Mesenchymal stem cell (in vitro differentiated cells and primary cell): ENCODE results near the gene CYS1.

Experiments used
- DNase-seq: peaks from one replicate; pipeline ENCODE4 v3.0.0-alpha.2; 2013
- H2AFZ ChIP-seq: one replicate; pipeline ENCODE4 v1.6.1; 2013; ENCODE audit warnings: low read depth, mild to moderate bottlenecking, control low read depth, inconsistent platforms, low read length, moderate library complexity
- H2AK5ac ChIP-seq: 2 replicates; pipeline ENCODE4 v1.6.1; 2013; ENCODE audit warnings: low read length, moderate library complexity, mild to moderate bottlenecking, inconsistent platforms; ENCODE audit not compliant: severe bottlenecking
- H2BK120ac ChIP-seq: one replicate; pipeline ENCODE4 v1.6.1; 2013; ENCODE audit warnings: low read depth, mild to moderate bottlenecking, inconsistent platforms, low read length, moderate library complexity
- H2BK12ac ChIP-seq, 2 experiments: one replicate each; pipeline ENCODE4 v1.6.1; 2013; ENCODE audit warnings: inconsistent platforms in 2 of 2, low read length in 2 of 2, mild to moderate bottlenecking in 2 of 2, moderate library complexity in 2 of 2, control low read depth in 1 of 2
- H2BK15ac ChIP-seq: one replicate; pipeline ENCODE4 v1.6.1; 2013; ENCODE audit warnings: mild to moderate bottlenecking, low read depth, inconsistent platforms; ENCODE audit not compliant: poor library complexity, severe bottlenecking
- H2BK5ac ChIP-seq: 2 replicates; pipeline ENCODE4 v1.6.1; 2013; ENCODE audit warnings: low read depth, mild to moderate bottlenecking, low read length, control low read depth, inconsistent platforms; ENCODE audit not compliant: poor library complexity, severe bottlenecking
- H3K14ac ChIP-seq, 2 experiments: one replicate each; pipeline ENCODE4 v1.6.1; 2013; ENCODE audit warnings: inconsistent platforms in 2 of 2, low read length in 2 of 2, control low read depth in 1 of 2, mild to moderate bottlenecking in 1 of 2, moderate library complexity in 1 of 2
- H3K18ac ChIP-seq, 2 experiments: one replicate each; pipeline ENCODE4 v1.6.1; 2013; ENCODE audit warnings: inconsistent platforms in 2 of 2, low read length in 2 of 2, control low read depth in 1 of 2, low read depth in 1 of 2, mild to moderate bottlenecking in 1 of 2
- H3K23ac ChIP-seq, 2 experiments: one replicate each; pipeline ENCODE4 v1.6.1; 2013; ENCODE audit warnings: inconsistent platforms in 2 of 2, low read length in 2 of 2, mild to moderate bottlenecking in 2 of 2, moderate library complexity in 2 of 2, control low read depth in 1 of 2
- H3K27ac ChIP-seq: 2 replicates; pipeline ENCODE4 v1.5.1; 2013; ENCODE audit warnings: mild to moderate bottlenecking, moderate library complexity, low read length, control low read depth, inconsistent platforms; ENCODE audit not compliant: poor library complexity, severe bottlenecking
- H3K27me3 ChIP-seq, 2 experiments: 2 replicates each; pipeline versions ENCODE4 v1.6.1 to v1.7.0; 2013; ENCODE audit warnings: low read length in 2 of 2, mild to moderate bottlenecking in 2 of 2, moderate library complexity in 2 of 2, control low read depth in 1 of 2, inconsistent platforms in 1 of 2; ENCODE audit not compliant: control insufficient read depth in 1 of 2, insufficient read depth in 1 of 2
- H3K36me3 ChIP-seq, 2 experiments: 2 replicates each; pipeline versions ENCODE4 v1.6.1 to v1.7.0; 2013; ENCODE audit warnings: low read length in 2 of 2, control low read depth in 1 of 2, inconsistent platforms in 1 of 2, low read depth in 1 of 2, mild to moderate bottlenecking in 1 of 2; ENCODE audit not compliant: insufficient read depth in 2 of 2, control insufficient read depth in 1 of 2
- H3K4ac ChIP-seq, 2 experiments: one replicate each; pipeline ENCODE4 v1.6.1; 2013; ENCODE audit warnings: inconsistent platforms in 2 of 2, low read length in 2 of 2, mild to moderate bottlenecking in 2 of 2, moderate library complexity in 2 of 2, control low read depth in 1 of 2, low read depth in 1 of 2
- H3K4me1 ChIP-seq: 2 replicates; pipeline ENCODE4 v1.6.1; 2013; ENCODE audit warnings: low read depth, low read length, control low read depth; ENCODE audit not compliant: control insufficient read depth, insufficient read depth
- H3K4me2 ChIP-seq: 2 replicates; pipeline ENCODE4 v1.6.1; 2013; ENCODE audit warnings: low read length, mild to moderate bottlenecking, inconsistent platforms; ENCODE audit not compliant: poor library complexity, severe bottlenecking
- H3K4me3 ChIP-seq, 2 experiments: 2 replicates each; pipeline versions ENCODE4 v1.5.1 to v1.7.0; 2013; ENCODE audit warnings: low read length in 2 of 2, mild to moderate bottlenecking in 2 of 2, control low read depth in 1 of 2, low read depth in 1 of 2; ENCODE audit not compliant: insufficient read depth in 1 of 2
- H3K79me1 ChIP-seq: replicated peaks from 2 replicates; pipeline ENCODE4 v1.6.1; 2013; ENCODE audit warnings: mild to moderate bottlenecking, control low read depth, low read length, inconsistent platforms; ENCODE audit not compliant: poor library complexity, severe bottlenecking
- H3K9ac ChIP-seq: 2 replicates; pipeline ENCODE4 v1.7.0; 2013; ENCODE audit warnings: mild to moderate bottlenecking, low read length, moderate library complexity
- H3K9me3 ChIP-seq: 2 replicates; pipeline ENCODE4 v1.7.0; 2013; ENCODE audit warnings: mild to moderate bottlenecking, low read length; ENCODE audit not compliant: control insufficient read depth
- H4K8ac ChIP-seq: one replicate; pipeline ENCODE4 v1.6.1; 2013; ENCODE audit warnings: inconsistent platforms, mild to moderate bottlenecking, low read length, moderate library complexity
- H4K91ac ChIP-seq: one replicate; pipeline ENCODE4 v1.6.1; 2013; ENCODE audit warnings: mild to moderate bottlenecking, low read length, inconsistent platforms
- WGBS: methylation state at CpG from one replicate; pipeline ENCODE4 v1.1.7; 2013; ENCODE audit warnings: mixed read lengths; 5-methylcytosine and 5-hydroxymethylcytosine counted together

The CYS1 gene

GRCh38 chr2:10009271-10009810 lies 70.9 kb downstream of the CYS1 start:
- no peak overlapping the region for H3K23ac ChIP-seq
- H2AK5ac ChIP-seq, result no peak overlapping the region
- no peak overlapping the region for H3K4me2 ChIP-seq
- no peak overlapping the region for H4K91ac ChIP-seq
- H3K4ac ChIP-seq, result no peak overlapping the region
- no peak overlapping the region for H4K8ac ChIP-seq
- no peak overlapping the region for H3K4me3 ChIP-seq
- H3K14ac ChIP-seq, result peak overlapping the region in 1 of 2 experiments; percentile 2
- H2BK120ac ChIP-seq, result no peak overlapping the region
- no peak overlapping the region for H3K27ac ChIP-seq
- no peak overlapping the region for H2BK12ac ChIP-seq
- H3K4me1 ChIP-seq, result peaks cover 22% of the 10 kb centered on the region
- DNase-seq, result no peak
- H2BK15ac ChIP-seq, result no peak overlapping the region
- no peaks in the 10 kb centered on the region for H3K79me1 ChIP-seq
- peaks cover 0 to 3% of the 10 kb centered on the region in 2 experiments for H3K36me3 ChIP-seq
- H3K18ac ChIP-seq, result no peak overlapping the region
- no peak overlapping the region for H2AFZ ChIP-seq
- 90% methylated on average over 19 of the region's 19 CpGs for WGBS
- H3K27me3 ChIP-seq, result no peaks in the 10 kb centered on the region
- no peak overlapping the region for H3K9ac ChIP-seq
- no peak overlapping the region for H2BK5ac ChIP-seq
- H3K9me3 ChIP-seq, result no peaks in the 10 kb centered on the region

GRCh38 chr2:10008809-10009176 lies 71.4 kb downstream of the CYS1 start:
- Histone ChIP-seq H3K4me3 (no peak overlapping the region), H2BK15ac (no peak overlapping the region), H2AK5ac (no peak overlapping the region), H4K91ac (no peak overlapping the region), H3K27ac (no peak overlapping the region), H3K36me3 (peaks cover 0 to 3% of the 10 kb centered on the region in 2 experiments), H3K4me2 (no peak overlapping the region), H2BK12ac (no peak overlapping the region), H2AFZ (no peak overlapping the region), H3K14ac (no peak overlapping the region), H3K79me1 (no peaks in the 10 kb centered on the region), H3K27me3 (no peaks in the 10 kb centered on the region), H3K23ac (no peak overlapping the region), H2BK5ac (no peak overlapping the region), H4K8ac (no peak overlapping the region), H3K9me3 (no peaks in the 10 kb centered on the region), H3K4me1 (peaks cover 22% of the 10 kb centered on the region), H3K18ac (no peak overlapping the region), H3K9ac (no peak overlapping the region), H3K4ac (no peak overlapping the region), H2BK120ac (no peak overlapping the region)
- no peak for DNase-seq
- WGBS, result 85% methylated on average over 9 of the region's 9 CpGs

- H3K18ac ChIP-seq, result no peak overlapping the region
- no peak overlapping the region for H4K91ac ChIP-seq
- H3K27me3 ChIP-seq, result no peaks in the 10 kb centered on the region
- H3K9ac ChIP-seq, result no peak overlapping the region
- H3K4me2 ChIP-seq, result no peak overlapping the region
- no peak overlapping the region for H2BK12ac ChIP-seq
- H3K14ac ChIP-seq, result no peak overlapping the region
- H3K4me1 ChIP-seq, result peaks cover 22% of the 10 kb centered on the region
- H2AK5ac ChIP-seq, result no peak overlapping the region
- no peaks in the 10 kb centered on the region for H3K79me1 ChIP-seq
- 76% methylated on average over 22 of the region's 22 CpGs for WGBS
- no peak overlapping the region for H2BK15ac ChIP-seq
- peaks cover 0 to 3% of the 10 kb centered on the region in 2 experiments for H3K36me3 ChIP-seq
- no peak overlapping the region for H3K23ac ChIP-seq
- H2BK5ac ChIP-seq, result no peak overlapping the region
- H2BK120ac ChIP-seq, result no peak overlapping the region
- no peak overlapping the region for H4K8ac ChIP-seq
- no peaks in the 10 kb centered on the region for H3K9me3 ChIP-seq
- no peak overlapping the region for H3K27ac ChIP-seq
- H2AFZ ChIP-seq, result no peak overlapping the region
- no peak overlapping the region for H3K4ac ChIP-seq
- H3K4me3 ChIP-seq, result no peak overlapping the region
- no peak for DNase-seq
Measured at GRCh38 chr2:10007921-10008808, 72.0 kb downstream of the CYS1 start.

- WGBS, result 80% methylated on average over 7 of the region's 9 CpGs
Measured at GRCh38 chr2:10007435-10007834, 72.8 kb downstream of the CYS1 start.

More at GRCh38 chr2:10007435-10007834, 72.8 kb downstream of the CYS1 start:
- Histone ChIP-seq H2BK120ac (no peak overlapping the region), H4K91ac (no peak overlapping the region), H3K23ac (no peak overlapping the region), H3K9ac (no peak overlapping the region), H3K36me3 (peaks cover 0 to 3% of the 10 kb centered on the region in 2 experiments), H2BK15ac (no peak overlapping the region), H2AFZ (no peak overlapping the region), H2AK5ac (no peak overlapping the region), H3K27me3 (no peaks in the 10 kb centered on the region), H2BK12ac (no peak overlapping the region), H3K4ac (no peak overlapping the region), H3K4me2 (no peak overlapping the region), H4K8ac (no peak overlapping the region), H2BK5ac (no peak overlapping the region), H3K4me1 (peaks cover 22% of the 10 kb centered on the region), H3K14ac (no peak overlapping the region), H3K18ac (no peak overlapping the region), H3K27ac (no peak overlapping the region), H3K4me3 (no peak overlapping the region), H3K79me1 (no peaks in the 10 kb centered on the region), H3K9me3 (no peaks in the 10 kb centered on the region)
- no peak for DNase-seq
